DND-41 (cell line): ENCODE data around the gene GLRB.

Experiments
- ATAC-seq: fragments of 200-7000 bp; cut with Tn5 transposase; 3 replicates; pipeline ENCODE4 v1.9.1; 2021; ENCODE audit warnings: low read depth; ENCODE audit not compliant: insufficient read depth
- DNase-seq: peaks from one replicate; pipeline ENCODE4 v3.0.0-alpha.2; 2020
- H2AFZ ChIP-seq: 2 replicates; pipeline ENCODE4 v1.6.0; 2012; ENCODE audit warnings: low read depth, low read length
- H3K27ac ChIP-seq: 2 replicates; pipeline ENCODE4 v1.5.1; 2012; ENCODE audit warnings: low read length, inconsistent platforms
- H3K27me3 ChIP-seq: fragments of 200-600 bp; sonication (generic); 2 replicates; pipeline ENCODE4 v1.6.0; 2012; ENCODE audit warnings: low read length, mild to moderate bottlenecking, inconsistent platforms; ENCODE audit not compliant: insufficient read depth, poor library complexity
- H3K36me3 ChIP-seq: 2 replicates; pipeline ENCODE4 v1.5.1; 2012; ENCODE audit warnings: low read length, inconsistent platforms; ENCODE audit not compliant: insufficient read depth
- H3K4me1 ChIP-seq: 2 replicates; pipeline ENCODE4 v1.5.1; 2012; ENCODE audit warnings: mild to moderate bottlenecking, low read length; ENCODE audit not compliant: insufficient read depth
- H3K4me2 ChIP-seq: 2 replicates; pipeline ENCODE4 v1.6.0; 2012; ENCODE audit warnings: mild to moderate bottlenecking, moderate library complexity, low read length, inconsistent platforms; ENCODE audit not compliant: insufficient read depth
- H3K4me3 ChIP-seq, 2 experiments: fragments of 200-600 bp in 1 of 2; shearing (Covaris generic) in 1 of 2; 2 replicates each; pipeline ENCODE4 v1.5.1; 2012 to 2016; ENCODE audit warnings: inconsistent platforms in 2 of 2, low read length in 2 of 2, mild to moderate bottlenecking in 2 of 2, low read depth in 1 of 2, moderate library complexity in 1 of 2
- H3K79me2 ChIP-seq: 2 replicates; pipeline ENCODE4 v1.6.0; 2012; ENCODE audit warnings: low read length, inconsistent platforms; ENCODE audit not compliant: insufficient read depth
- H3K9ac ChIP-seq: 2 replicates; pipeline ENCODE4 v1.6.0; 2012; ENCODE audit warnings: low read depth, mild to moderate bottlenecking, inconsistent platforms, low read length, moderate library complexity
- H3K9me3 ChIP-seq: 2 replicates; pipeline ENCODE4 v1.5.1; 2012; ENCODE audit warnings: low read length, moderate library complexity, mild to moderate bottlenecking, inconsistent platforms; ENCODE audit not compliant: insufficient read depth, severe bottlenecking
- H4K20me1 ChIP-seq: 2 replicates; pipeline ENCODE4 v1.6.0; 2012; ENCODE audit warnings: low read length; ENCODE audit not compliant: insufficient read depth
- EZH2 ChIP-seq: IDR thresholded peaks from 3 replicates; pipeline ENCODE4 v1.6.1; 2012; ENCODE audit warnings: borderline replicate concordance, low read depth, mild to moderate bottlenecking, moderate library complexity, low read length, inconsistent platforms; ENCODE audit not compliant: severe bottlenecking
- TF ChIP-seq, protein P1 (sequence below): IDR thresholded peaks from 2 replicates; pipeline ENCODE4 v1.5.1; 2012; ENCODE audit warnings: borderline replicate concordance, low read length, moderate library complexity, mild to moderate bottlenecking; ENCODE audit not compliant: poor library complexity, severe bottlenecking; ENCODE audit errors: extremely low read depth

The GLRB gene

DNA sequence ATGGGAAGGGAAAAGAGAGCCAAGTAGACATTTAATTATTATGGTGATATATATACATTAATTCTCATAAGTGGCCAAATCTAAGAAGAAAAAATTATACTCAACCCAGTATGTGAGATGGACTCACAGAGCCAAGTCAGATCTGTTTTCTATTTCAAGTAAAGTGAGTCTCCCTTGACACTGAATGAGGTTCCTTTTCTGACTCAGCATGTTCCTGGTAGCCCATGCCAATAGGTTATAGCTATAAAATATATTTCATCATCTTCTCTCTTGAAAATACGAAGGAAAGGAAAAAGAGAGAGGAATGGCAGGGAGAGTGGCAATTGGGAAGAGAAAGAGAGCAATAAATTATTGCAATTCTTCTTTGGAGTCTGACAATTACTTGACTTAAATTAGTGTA, 75.8 kb downstream of the GLRB start:
- Histone ChIP-seq H2AFZ (no peak overlapping the region), H3K27ac (no peak overlapping the region), H3K4me1 (no peaks in the 10 kb centered on the region), H3K4me3 (no peak overlapping the region), H3K9ac (no peak overlapping the region), H4K20me1 (no peaks in the 10 kb centered on the region), H3K9me3 (no peaks in the 10 kb centered on the region), H3K36me3 (no peaks in the 10 kb centered on the region), H3K4me2 (no peak overlapping the region), H3K79me2 (no peaks in the 10 kb centered on the region), H3K27me3 (no peaks in the 10 kb centered on the region)
- DNase-seq (no peak), ATAC-seq (no peak)
- no peak for TF ChIP-seq EZH2
- TF ChIP-seq, protein P1, sequence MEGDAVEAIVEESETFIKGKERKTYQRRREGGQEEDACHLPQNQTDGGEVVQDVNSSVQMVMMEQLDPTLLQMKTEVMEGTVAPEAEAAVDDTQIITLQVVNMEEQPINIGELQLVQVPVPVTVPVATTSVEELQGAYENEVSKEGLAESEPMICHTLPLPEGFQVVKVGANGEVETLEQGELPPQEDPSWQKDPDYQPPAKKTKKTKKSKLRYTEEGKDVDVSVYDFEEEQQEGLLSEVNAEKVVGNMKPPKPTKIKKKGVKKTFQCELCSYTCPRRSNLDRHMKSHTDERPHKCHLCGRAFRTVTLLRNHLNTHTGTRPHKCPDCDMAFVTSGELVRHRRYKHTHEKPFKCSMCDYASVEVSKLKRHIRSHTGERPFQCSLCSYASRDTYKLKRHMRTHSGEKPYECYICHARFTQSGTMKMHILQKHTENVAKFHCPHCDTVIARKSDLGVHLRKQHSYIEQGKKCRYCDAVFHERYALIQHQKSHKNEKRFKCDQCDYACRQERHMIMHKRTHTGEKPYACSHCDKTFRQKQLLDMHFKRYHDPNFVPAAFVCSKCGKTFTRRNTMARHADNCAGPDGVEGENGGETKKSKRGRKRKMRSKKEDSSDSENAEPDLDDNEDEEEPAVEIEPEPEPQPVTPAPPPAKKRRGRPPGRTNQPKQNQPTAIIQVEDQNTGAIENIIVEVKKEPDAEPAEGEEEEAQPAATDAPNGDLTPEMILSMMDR = no peak

DNA sequence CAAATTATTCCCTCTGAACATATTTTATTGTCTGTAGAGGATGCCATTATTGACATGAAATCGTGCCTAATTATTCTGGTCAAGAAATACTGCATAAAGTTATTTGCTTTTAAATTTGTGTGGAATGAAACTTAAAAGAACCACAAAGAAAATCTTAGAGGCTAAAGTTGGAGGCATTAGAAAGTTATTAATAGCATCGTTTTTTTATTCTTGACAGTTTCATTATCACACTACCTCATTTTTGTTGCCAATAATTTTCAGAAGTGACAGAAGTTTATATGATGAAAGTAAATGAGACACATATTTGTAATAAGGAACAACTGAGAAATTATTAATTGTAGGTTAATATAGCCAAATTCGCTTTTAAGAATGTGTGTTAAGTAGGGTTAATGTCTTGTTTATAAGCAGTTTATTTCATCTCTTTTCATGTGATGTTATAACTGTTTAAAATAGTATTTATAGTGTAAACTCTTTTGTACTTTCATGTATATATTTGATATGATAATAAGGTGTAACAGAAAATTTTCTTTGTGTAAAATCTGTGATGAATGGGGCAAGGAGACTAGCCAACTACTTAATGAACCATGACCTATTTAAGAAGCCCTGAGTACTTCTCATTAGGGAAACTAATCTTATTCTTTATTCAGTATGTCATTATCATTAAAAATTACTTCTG, 90.1 kb downstream of the GLRB start:
- TF ChIP-seq EZH2 = no peak
- TF ChIP-seq, protein P1 = no peak
- Histone ChIP-seq H3K9me3 (no peaks in the 10 kb centered on the region), H3K4me1 (no peaks in the 10 kb centered on the region), H3K36me3 (no peaks in the 10 kb centered on the region), H3K4me2 (no peak overlapping the region), H3K27ac (no peak overlapping the region), H2AFZ (no peak overlapping the region), H3K4me3 (no peak overlapping the region), H4K20me1 (no peaks in the 10 kb centered on the region), H3K9ac (no peak overlapping the region), H3K79me2 (no peaks in the 10 kb centered on the region), H3K27me3 (no peaks in the 10 kb centered on the region)
- ATAC-seq (no peak), DNase-seq (no peak)

DNA sequence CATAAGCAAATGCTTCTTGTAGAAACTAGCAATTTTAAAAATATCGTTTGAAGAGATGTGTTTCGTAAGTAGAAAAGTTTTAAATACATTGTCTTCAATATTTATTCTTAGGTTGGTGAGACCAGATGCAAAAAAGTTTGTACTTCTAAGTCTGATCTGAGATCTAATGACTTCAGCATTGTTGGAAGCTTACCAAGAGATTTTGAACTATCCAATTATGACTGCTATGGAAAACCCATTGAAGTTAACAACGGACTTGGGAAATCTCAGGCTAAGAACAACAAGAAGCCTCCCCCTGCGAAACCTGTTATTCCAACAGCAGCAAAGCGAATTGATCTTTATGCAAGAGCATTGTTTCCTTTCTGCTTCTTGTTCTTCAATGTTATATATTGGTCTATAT, 94.4 kb downstream of the GLRB start:
- no peak overlapping the region for H3K4me3 ChIP-seq
- H3K9me3 ChIP-seq = no peaks in the 10 kb centered on the region
- H3K27me3 ChIP-seq = no peaks in the 10 kb centered on the region
- ATAC-seq (no peak), DNase-seq (no peak)
- H2AFZ ChIP-seq = no peak overlapping the region
- TF ChIP-seq, protein P1 = no peak
- no peak for TF ChIP-seq EZH2
- no peaks in the 10 kb centered on the region for H4K20me1 ChIP-seq
- no peaks in the 10 kb centered on the region for H3K79me2 ChIP-seq
- no peak overlapping the region for H3K27ac ChIP-seq
- H3K36me3 ChIP-seq = no peaks in the 10 kb centered on the region
- no peak overlapping the region for H3K9ac ChIP-seq
- H3K4me2 ChIP-seq = no peak overlapping the region
- no peaks in the 10 kb centered on the region for H3K4me1 ChIP-seq
